Measurements from ENCODE around the gene CEMIP. TPM values are rescaled to one million over a fixed set of nuclear protein-coding genes. Genes with fewer than 3 reads are reported as not detected.
"Not testable (repeated sequence)": the region's sequence is repeated elsewhere in the genome, so short reads cannot be mapped to it uniquely, and the experiment has no call there.

CEMIP gene
- total and polyA plus RNA-seq, 11 donors: 0.04 to 9.6 (median 0.19) TPM

GRCh38 chr15:80951941-80952340 lies 172.8 kb downstream of the CEMIP start:
- ATAC-seq (no peak), DNase-seq (no peak)
- H3K27me3 ChIP-seq: no peaks in the 10 kb centered on the region
- peaks cover 0 to 61% (median 48%) of the 10 kb centered on the region in 9 donors for H3K36me3 ChIP-seq
- intact Hi-C loops (cut with DNase I): no loop called here
- H3K4me1 ChIP-seq: peaks cover 0 to 10% (median 0%) of the 10 kb centered on the region in 12 donors
- no peak overlapping the region for H3K4me3 ChIP-seq
- 63 to 71% (median 67%) methylated on average over 5 of the region's 5 CpGs for WGBS, 4 donors
- no peak overlapping the region for H3K27ac ChIP-seq
- no peaks in the 10 kb centered on the region for H3K9me3 ChIP-seq
- TF ChIP-seq CTCF (IDR thresholded peaks at IDR 0.05): no peak
- TF ChIP-seq POLR2A (IDR thresholded peaks at IDR 0.05): no peak

GRCh38 chr15:80953001-80953952 lies 174.1 kb downstream of the CEMIP start:
- H3K4me1 ChIP-seq: peaks cover 0 to 10% (median 0%) of the 10 kb centered on the region in 12 donors
- H3K36me3 ChIP-seq: peaks cover 0 to 47% (median 36%) of the 10 kb centered on the region in 9 donors
- no peaks in the 10 kb centered on the region for H3K27me3 ChIP-seq
- intact Hi-C loops (cut with DNase I): no loop called here
- no peaks in the 10 kb centered on the region for H3K9me3 ChIP-seq
- H3K4me3 ChIP-seq: no peak overlapping the region
- no peak for ATAC-seq
- no peak overlapping the region for H3K27ac ChIP-seq
- WGBS, 4 donors: 93 to 95% (median 94%) methylated on average over 12 of the region's 12 CpGs
- TF ChIP-seq POLR2A (IDR thresholded peaks at IDR 0.05) (no peak), CTCF (IDR thresholded peaks at IDR 0.05) (no peak)
- no peak for DNase-seq

- Histone ChIP-seq H3K27me3 (no peaks in the 10 kb centered on the region), H3K36me3 (peaks cover 0 to 45% (median 28%) of the 10 kb centered on the region in 9 donors), H3K27ac (no peak overlapping the region), H3K9me3 (no peaks in the 10 kb centered on the region), H3K4me1 (peaks cover 0 to 10% (median 0%) of the 10 kb centered on the region in 12 donors), H3K4me3 (no peak overlapping the region)
- no peak for TF ChIP-seq POLR2A (IDR thresholded peaks at IDR 0.05)
- TF ChIP-seq CTCF (IDR thresholded peaks at IDR 0.05): no peak
- DNase-seq: no peak
- peak in 1 of 4 donors; percentile 15 for ATAC-seq
- 95 to 98% (median 96%) methylated on average over 9 of the region's 9 CpGs for WGBS, 4 donors
- intact Hi-C loops (cut with DNase I): no loop called here
Measured at GRCh38 chr15:80953953-80954778, 175.0 kb downstream of the CEMIP start.

DNA sequence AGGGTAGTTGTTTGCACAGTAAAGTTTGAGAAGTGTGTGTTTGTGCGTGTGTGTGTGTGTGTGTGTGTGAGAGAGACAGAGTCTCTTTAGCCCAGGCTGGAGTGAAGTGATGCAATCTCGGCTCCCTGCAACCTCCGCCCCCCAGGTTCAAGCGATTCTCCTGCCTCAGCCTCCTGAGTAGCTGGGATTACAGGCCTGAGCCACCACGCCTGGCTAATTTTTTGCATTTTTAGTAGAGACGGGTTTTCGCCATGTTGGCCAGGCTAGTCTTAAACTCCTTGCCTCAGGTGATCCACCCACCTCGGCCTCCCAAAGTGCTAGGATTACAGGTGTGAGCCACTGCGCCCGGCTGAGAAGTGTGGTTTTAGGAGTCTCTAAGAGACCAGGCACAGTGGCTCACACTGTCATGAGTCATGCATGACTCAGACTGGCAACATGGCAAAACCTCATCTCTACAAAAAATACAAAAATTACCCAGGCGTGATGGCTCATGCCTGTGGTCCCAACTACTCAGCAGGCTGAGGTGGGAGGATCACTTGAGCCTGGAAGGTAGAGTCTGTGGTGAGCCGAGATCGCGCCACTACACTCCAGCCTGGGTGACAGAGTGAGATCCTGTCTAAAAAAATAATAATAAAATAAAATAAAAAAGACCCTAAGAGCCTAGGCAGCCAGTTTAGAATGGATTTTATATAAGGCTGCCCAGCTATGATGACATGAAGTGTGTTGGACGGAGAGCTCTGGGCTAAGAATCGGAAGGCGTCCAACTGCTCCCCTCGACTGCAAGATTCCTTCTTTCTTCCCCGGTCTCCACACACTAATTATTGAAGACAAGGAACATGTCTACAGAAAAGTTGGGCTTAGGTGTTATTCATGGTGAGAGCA lies 176.6 kb downstream of the CEMIP start:
- Histone ChIP-seq H3K36me3 (peaks cover 0 to 44% (median 17%) of the 10 kb centered on the region in 9 donors), H3K4me1 (peaks cover 0 to 10% (median 0%) of the 10 kb centered on the region in 12 donors)
- H3K27me3 ChIP-seq; intact Hi-C loops (cut with DNase I); DNase-seq; H3K9me3 ChIP-seq; ATAC-seq; H3K27ac ChIP-seq; H3K4me3 ChIP-seq: not testable (repeated sequence)
- whole genome bisulfite sequencing, 4 donors: 92 to 95% (median 94%) methylated on average over 19 of the region's 19 CpGs
